22Rv1 (cell line): ENCODE results near the gene GLIS1.

Experiments used
- H3K27ac ChIP-seq: fragments of 450-650 bp; 2 replicates; pipeline ENCODE4 v1.5.1; 2017
- ZFX ChIP-seq: fragments of 450-650 bp; IDR thresholded peaks from 2 replicates; pipeline ENCODE4 v1.6.1; 2017; ENCODE audit warnings: antibody characterized with exemption, borderline replicate concordance
- TF ChIP-seq, protein P1 (sequence below): fragments of 450-650 bp; IDR thresholded peaks from 2 replicates; pipeline ENCODE4 v1.5.1; 2017; ENCODE audit warnings: mild to moderate bottlenecking

GLIS1 gene

DNA sequence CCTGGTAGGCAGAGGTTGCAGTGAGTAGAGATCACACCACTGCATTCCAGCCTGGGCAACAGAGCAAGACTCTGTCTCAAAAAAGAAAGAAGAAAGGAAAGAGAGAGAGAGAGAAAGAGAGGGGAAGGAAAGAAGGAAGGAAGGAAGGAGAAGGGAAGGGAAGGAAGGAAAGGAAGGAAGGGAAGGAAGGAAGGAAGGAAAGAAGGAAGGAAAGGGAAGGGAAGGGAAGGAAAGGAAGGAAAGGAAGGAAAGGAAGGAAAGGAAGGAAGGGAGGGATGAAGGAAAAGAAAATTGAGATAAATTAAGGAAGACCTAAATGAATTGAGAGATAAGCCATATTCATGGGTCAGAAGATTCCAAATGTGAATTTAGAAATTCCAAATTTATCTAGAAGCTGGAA lies 92.2 kb downstream of the GLIS1 start:
- no peak overlapping the region for H3K27ac ChIP-seq
- TF ChIP-seq, protein P1, sequence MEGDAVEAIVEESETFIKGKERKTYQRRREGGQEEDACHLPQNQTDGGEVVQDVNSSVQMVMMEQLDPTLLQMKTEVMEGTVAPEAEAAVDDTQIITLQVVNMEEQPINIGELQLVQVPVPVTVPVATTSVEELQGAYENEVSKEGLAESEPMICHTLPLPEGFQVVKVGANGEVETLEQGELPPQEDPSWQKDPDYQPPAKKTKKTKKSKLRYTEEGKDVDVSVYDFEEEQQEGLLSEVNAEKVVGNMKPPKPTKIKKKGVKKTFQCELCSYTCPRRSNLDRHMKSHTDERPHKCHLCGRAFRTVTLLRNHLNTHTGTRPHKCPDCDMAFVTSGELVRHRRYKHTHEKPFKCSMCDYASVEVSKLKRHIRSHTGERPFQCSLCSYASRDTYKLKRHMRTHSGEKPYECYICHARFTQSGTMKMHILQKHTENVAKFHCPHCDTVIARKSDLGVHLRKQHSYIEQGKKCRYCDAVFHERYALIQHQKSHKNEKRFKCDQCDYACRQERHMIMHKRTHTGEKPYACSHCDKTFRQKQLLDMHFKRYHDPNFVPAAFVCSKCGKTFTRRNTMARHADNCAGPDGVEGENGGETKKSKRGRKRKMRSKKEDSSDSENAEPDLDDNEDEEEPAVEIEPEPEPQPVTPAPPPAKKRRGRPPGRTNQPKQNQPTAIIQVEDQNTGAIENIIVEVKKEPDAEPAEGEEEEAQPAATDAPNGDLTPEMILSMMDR, result no peak
- TF ChIP-seq ZFX, result no peak

DNA sequence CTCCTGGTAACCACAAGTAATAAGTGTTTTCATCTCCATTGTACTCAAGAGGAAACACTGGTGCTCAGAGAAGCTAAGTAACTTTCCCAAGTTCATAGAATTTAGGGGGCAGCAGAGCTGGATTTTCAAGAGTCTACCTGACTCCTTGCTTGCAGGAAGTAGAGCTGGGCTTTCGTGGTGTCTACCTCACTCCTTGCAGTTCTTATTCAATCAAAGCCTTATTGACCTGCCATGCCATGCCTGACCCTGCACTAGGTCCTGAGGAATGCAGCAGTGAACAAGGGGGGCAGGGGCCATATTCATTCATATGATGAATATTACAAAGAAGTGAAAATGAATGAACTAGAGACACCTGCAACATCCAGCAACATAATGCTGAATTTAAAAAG lies 93.3 kb downstream of the GLIS1 start:
- TF ChIP-seq ZFX, result no peak
- TF ChIP-seq, protein P1, result no peak
- no peak overlapping the region for H3K27ac ChIP-seq

DNA sequence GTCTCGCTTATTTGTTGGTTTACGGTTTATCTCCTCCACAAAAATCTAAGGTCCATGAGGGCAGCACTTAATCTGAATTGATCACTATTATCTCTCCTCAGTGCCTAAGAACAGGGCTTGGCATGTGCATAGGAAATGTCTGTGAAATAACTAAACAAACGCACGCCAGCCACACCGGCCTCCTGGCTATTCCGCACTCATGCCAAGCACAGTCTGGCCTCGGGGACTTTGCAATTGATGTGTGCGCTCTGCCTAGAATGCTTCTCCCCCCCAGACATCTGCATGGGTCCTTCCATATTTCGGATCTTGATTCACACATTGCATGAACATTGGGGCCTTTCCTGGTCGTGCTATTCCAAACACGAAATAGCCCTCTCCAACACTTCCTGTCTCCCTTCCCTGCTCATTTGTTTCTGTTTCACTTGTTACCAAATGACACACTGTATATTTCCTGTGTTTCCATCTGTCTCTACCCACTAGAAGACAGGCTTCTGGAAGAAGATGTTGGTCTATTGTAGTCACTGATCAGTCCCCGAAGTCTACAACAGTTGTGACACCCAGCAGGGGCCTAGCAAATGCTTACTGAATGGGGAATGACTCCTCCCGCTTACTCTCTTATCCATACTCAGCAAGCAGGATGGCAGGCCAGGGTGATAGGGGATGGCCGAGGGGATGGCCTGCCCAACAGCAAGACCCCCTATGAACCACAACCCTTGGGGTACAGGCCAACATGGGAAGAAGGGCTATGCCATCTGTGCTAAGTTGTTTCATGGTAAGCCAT lies 93.9 kb downstream of the GLIS1 start:
- TF ChIP-seq ZFX, result no peak
- TF ChIP-seq, protein P1, result no peak
- no peak overlapping the region for H3K27ac ChIP-seq

DNA sequence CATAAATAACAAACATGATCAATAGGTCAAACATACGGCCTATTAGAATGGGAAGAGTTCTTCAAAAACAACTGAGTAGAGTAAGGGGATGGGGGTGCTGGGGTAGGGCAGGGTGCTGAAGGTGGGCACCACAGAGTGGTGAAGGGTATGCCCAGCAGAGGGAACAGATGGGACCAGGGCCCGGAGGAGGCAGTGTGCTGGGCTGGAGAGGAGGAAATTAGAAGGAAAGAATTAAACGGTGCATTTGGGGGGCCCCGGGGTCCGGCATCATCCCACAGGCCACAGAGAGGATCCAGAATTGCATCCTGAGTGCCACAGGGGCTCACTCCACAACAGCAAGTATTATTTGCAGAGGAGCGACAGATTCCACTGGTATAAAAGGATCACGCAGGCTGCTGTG lies 94.5 kb downstream of the GLIS1 start:
- TF ChIP-seq ZFX, result no peak
- TF ChIP-seq, protein P1, result no peak

DNA sequence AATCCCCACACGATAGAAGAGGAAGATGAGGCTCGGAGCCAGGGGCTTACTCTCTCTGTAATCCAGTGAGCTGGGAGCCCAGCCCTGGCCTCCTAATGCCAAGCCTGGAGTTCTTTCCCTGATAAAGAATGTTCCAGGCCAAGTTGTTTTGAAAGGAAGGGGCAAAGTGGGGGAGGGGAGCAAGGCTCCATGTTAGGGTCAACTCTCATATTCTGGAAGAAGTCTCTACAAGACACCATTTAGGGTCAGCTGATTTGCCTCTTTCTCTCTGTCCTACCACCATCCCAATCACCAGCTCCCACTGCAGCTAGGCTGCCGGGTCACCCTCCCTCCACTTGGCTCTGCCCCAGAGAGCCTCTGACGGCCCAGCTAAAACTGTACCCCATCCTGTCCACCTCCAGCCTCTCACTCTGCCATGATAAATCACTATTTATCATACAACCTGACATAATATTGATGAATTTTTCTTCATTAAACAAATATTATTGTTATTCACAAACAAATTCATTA lies 95.0 kb downstream of the GLIS1 start:
- TF ChIP-seq ZFX, result no peak
- TF ChIP-seq, protein P1, result no peak
- H3K27ac ChIP-seq, result no peak overlapping the region

More for the DNA sequence above, 94.5 kb downstream of the GLIS1 start:
- H3K27ac ChIP-seq, result no peak overlapping the region

DNA sequence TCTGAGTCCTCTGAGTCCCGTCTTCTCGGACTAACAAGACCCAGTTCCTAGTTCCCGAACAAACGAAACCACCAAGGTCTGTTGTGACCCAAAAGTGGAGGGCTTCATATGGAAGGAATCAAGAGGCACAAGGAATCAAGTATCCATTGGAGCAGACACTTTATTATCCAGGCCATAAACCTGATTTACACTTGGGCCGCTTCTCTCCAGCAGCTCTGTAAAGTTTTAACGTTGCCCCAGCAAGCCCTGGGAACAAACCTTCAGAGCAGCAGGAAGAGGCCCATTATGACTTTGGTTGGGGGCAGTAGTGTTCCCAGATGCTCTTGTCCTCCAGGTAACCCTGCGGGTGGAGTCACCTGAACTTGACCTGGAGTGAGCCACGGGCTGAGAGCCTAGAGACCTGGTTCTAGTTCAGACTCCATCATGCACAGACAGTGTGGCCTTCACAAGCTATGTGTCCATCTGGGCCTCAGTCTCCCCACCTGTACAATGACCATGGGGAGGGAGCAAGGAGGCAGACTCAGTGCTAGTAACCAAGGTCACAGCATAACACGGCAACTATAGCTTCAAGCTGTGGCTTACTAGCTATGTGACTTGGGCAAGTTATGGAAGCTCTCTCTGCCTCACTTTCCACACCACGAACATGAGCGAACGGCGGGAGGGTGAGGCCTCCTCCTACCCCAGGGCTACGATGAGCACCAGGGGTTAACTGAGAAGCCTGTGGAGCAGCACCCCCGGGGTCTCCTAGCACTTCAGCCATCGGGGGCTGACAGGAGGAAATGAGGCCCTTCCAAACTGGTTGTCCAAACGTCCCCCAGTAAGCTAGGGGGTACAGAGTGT lies 95.7 kb downstream of the GLIS1 start:
- H3K27ac ChIP-seq, result no peak overlapping the region
- TF ChIP-seq, protein P1, result no peak
- TF ChIP-seq ZFX, result no peak
